ENCODE data around the gene UBE2S. TPM values are rescaled to one million over a fixed set of nuclear protein-coding genes. Genes with fewer than 3 reads are reported as not detected.

UBE2S gene
- total RNA-seq, 3 donors from 2014 or later (not counting 1 experiment from before 2014, with no cell fraction given), result 60.2 to 107 (median 63.9) TPM

GRCh38 chr19:55386493-55386971 lies 21.1 kb downstream of the UBE2S start:
- no peak for TF ChIP-seq CTCF (IDR thresholded peaks at IDR 0.05)
- no peaks in the 10 kb centered on the region for H3K9me3 Mint-ChIP-seq
- WGBS (ENCODE audit: insufficient coverage), result 1% methylated on average over 33 of the region's 33 CpGs
- H3K36me3 Mint-ChIP-seq, result no peaks in the 10 kb centered on the region
- Histone ChIP-seq H3K4me1 (ENCODE audit: control insufficient read depth, insufficient read depth, low read length) (peaks cover 63% of the 10 kb centered on the region), H3K4me3 (ENCODE audit: low read length) (peak overlapping the region; percentile 72), H3K36me3 (ENCODE audit: control insufficient read depth, insufficient read depth, low read length) (peaks cover 43% of the 10 kb centered on the region), H3K27ac (ENCODE audit: low read length) (peak overlapping the region; percentile 94), H3K27me3 (ENCODE audit: control insufficient read depth, insufficient read depth, low read length) (no peaks in the 10 kb centered on the region), H3K9me3 (ENCODE audit: control insufficient read depth, insufficient read depth, low read length) (no peaks in the 10 kb centered on the region)
- DNase-seq (no peak), ATAC-seq (no peak)
- H3K4me1 Mint-ChIP-seq, result peaks cover 52 to 78% of the 10 kb centered on the region in 2 donors
- intact Hi-C loops (cut with micrococcal nuclease), result no loop called here
- H3K27me3 Mint-ChIP-seq (ENCODE audit: low read depth in 2 of 2), result no peaks in the 10 kb centered on the region
- peak overlapping the region; percentile 97 for H3K4me3 Mint-ChIP-seq
- peak overlapping the region; percentile 94 to 100 for H3K27ac Mint-ChIP-seq

- ATAC-seq, result peak; percentile 79 to 93 (median 84)
- intact Hi-C loops (cut with micrococcal nuclease), result loop anchor here (1.0 to 2.0 kb wide), 3 partner anchors 23 to 85 kb away; partner anchors contain the start of gene KMT5C
- H3K36me3 Mint-ChIP-seq, result no peaks in the 10 kb centered on the region
- peaks cover 63% of the 10 kb centered on the region for H3K4me1 ChIP-seq (ENCODE audit: control insufficient read depth, insufficient read depth, low read length)
- H3K27me3 ChIP-seq (ENCODE audit: control insufficient read depth, insufficient read depth, low read length), result no peaks in the 10 kb centered on the region
- peaks cover 54 to 79% of the 10 kb centered on the region in 2 donors for H3K4me1 Mint-ChIP-seq
- TF ChIP-seq CTCF (IDR thresholded peaks at IDR 0.05), result no peak
- peak within 1 kb of the TSS; percentile 94 to 100 for H3K27ac Mint-ChIP-seq
- under 1% methylated on average over 68 of the region's 68 CpGs for WGBS (ENCODE audit: insufficient coverage)
- no peaks in the 10 kb centered on the region for H3K27me3 Mint-ChIP-seq (ENCODE audit: low read depth in 2 of 2)
- peak within 1 kb of the TSS; percentile 97 for H3K4me3 Mint-ChIP-seq
- H3K27ac ChIP-seq (ENCODE audit: low read length), result peak within 1 kb of the TSS; percentile 94
- H3K9me3 ChIP-seq (ENCODE audit: control insufficient read depth, insufficient read depth, low read length), result no peaks in the 10 kb centered on the region
- peak within 1 kb of the TSS; percentile 72 for H3K4me3 ChIP-seq (ENCODE audit: low read length)
- peak; percentile 98 to 99 for DNase-seq
- no peaks in the 10 kb centered on the region for H3K9me3 Mint-ChIP-seq
- H3K36me3 ChIP-seq (ENCODE audit: control insufficient read depth, insufficient read depth, low read length), result peaks cover 39% of the 10 kb centered on the region
Measured at GRCh38 chr19:55385724-55386492, 21.7 kb downstream of the UBE2S start, which contains the start of gene RPL28. RPL28 (plus strand) TSS chr19:55385932; CDS start chr19:55386358, 426 bp downstream.

GRCh38 chr19:55384920-55385723 lies 22.5 kb downstream of the UBE2S start:
- H3K9me3 Mint-ChIP-seq, result no peaks in the 10 kb centered on the region
- Histone ChIP-seq H3K9me3 (ENCODE audit: control insufficient read depth, insufficient read depth, low read length) (no peaks in the 10 kb centered on the region), H3K36me3 (ENCODE audit: control insufficient read depth, insufficient read depth, low read length) (peaks cover 33% of the 10 kb centered on the region), H3K4me3 (ENCODE audit: low read length) (peak overlapping the region; percentile 72), H3K27ac (ENCODE audit: low read length) (peak overlapping the region; percentile 94), H3K4me1 (ENCODE audit: control insufficient read depth, insufficient read depth, low read length) (peaks cover 58% of the 10 kb centered on the region), H3K27me3 (ENCODE audit: control insufficient read depth, insufficient read depth, low read length) (no peaks in the 10 kb centered on the region)
- intact Hi-C loops (cut with micrococcal nuclease), result loop anchor here (1.0 to 2.0 kb wide), 3 partner anchors 24 to 84 kb away; partner anchors contain the start of gene KMT5C
- peak; percentile 75 to 89 (median 79) for ATAC-seq
- no peak for TF ChIP-seq CTCF (IDR thresholded peaks at IDR 0.05)
- H3K36me3 Mint-ChIP-seq, result no peaks in the 10 kb centered on the region
- DNase-seq, result peak; percentile 89 to 97
- H3K27ac Mint-ChIP-seq, result peak overlapping the region; percentile 94 to 100
- no peaks in the 10 kb centered on the region for H3K27me3 Mint-ChIP-seq (ENCODE audit: low read depth in 2 of 2)
- peaks cover 54 to 73% of the 10 kb centered on the region in 2 donors for H3K4me1 Mint-ChIP-seq
- peak overlapping the region; percentile 97 for H3K4me3 Mint-ChIP-seq
- WGBS (ENCODE audit: insufficient coverage), result 7% methylated on average over 33 of the region's 34 CpGs

Measured in natural killer cell (primary cell).